Measurements from ENCODE around the gene MGAM2. TPM values are rescaled to one million over a fixed set of nuclear protein-coding genes. Genes with fewer than 3 reads are reported as not detected.
A peak's percentile ranks its signal among the peaks of the same experiment; 100 is the strongest.

MGAM2 gene
- total RNA-seq, 3 donors from 2014 or later (not counting 1 experiment from before 2014, with no cell fraction given), result 0.73 to 1.9 (median 1.1) TPM

GRCh38 chr7:142089035-142089434 is 22.5 kb upstream of the MGAM2 start:
- Mint-ChIP-seq H3K27ac (no peak overlapping the region), H3K27me3 (ENCODE audit: low read depth in 2 of 2) (no peaks in the 10 kb centered on the region), H3K4me1 (no peaks in the 10 kb centered on the region), H3K36me3 (peaks cover 5% of the 10 kb centered on the region), H3K4me3 (no peak overlapping the region), H3K9me3 (no peaks in the 10 kb centered on the region)
- Histone ChIP-seq H3K4me3 (ENCODE audit: low read length) (no peak overlapping the region), H3K27ac (ENCODE audit: low read length) (no peak overlapping the region), H3K36me3 (ENCODE audit: control insufficient read depth, insufficient read depth, low read length) (no peaks in the 10 kb centered on the region), H3K27me3 (ENCODE audit: control insufficient read depth, insufficient read depth, low read length) (no peaks in the 10 kb centered on the region), H3K4me1 (ENCODE audit: control insufficient read depth, insufficient read depth, low read length) (no peaks in the 10 kb centered on the region), H3K9me3 (ENCODE audit: control insufficient read depth, insufficient read depth, low read length) (no peaks in the 10 kb centered on the region)
- TF ChIP-seq, protein P1, sequence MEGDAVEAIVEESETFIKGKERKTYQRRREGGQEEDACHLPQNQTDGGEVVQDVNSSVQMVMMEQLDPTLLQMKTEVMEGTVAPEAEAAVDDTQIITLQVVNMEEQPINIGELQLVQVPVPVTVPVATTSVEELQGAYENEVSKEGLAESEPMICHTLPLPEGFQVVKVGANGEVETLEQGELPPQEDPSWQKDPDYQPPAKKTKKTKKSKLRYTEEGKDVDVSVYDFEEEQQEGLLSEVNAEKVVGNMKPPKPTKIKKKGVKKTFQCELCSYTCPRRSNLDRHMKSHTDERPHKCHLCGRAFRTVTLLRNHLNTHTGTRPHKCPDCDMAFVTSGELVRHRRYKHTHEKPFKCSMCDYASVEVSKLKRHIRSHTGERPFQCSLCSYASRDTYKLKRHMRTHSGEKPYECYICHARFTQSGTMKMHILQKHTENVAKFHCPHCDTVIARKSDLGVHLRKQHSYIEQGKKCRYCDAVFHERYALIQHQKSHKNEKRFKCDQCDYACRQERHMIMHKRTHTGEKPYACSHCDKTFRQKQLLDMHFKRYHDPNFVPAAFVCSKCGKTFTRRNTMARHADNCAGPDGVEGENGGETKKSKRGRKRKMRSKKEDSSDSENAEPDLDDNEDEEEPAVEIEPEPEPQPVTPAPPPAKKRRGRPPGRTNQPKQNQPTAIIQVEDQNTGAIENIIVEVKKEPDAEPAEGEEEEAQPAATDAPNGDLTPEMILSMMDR (IDR thresholded peaks at IDR 0.05), result no peak
- DNase-seq (no peak), ATAC-seq (no peak)
- 100% methylated on average over 1 of the region's 2 CpGs for WGBS (ENCODE audit: insufficient coverage)
- intact Hi-C loops (cut with micrococcal nuclease), result no loop called here

GRCh38 chr7:142091961-142092360 is 19.6 kb upstream of the MGAM2 start:
- 86% methylated on average over 2 of the region's 2 CpGs for WGBS (ENCODE audit: insufficient coverage)
- Mint-ChIP-seq H3K4me1 (peaks cover 0 to 5% of the 10 kb centered on the region in 2 donors), H3K27me3 (ENCODE audit: low read depth in 2 of 2) (no peaks in the 10 kb centered on the region), H3K36me3 (peaks cover 14% of the 10 kb centered on the region), H3K9me3 (no peaks in the 10 kb centered on the region), H3K27ac (no peak overlapping the region), H3K4me3 (no peak overlapping the region)
- TF ChIP-seq, protein P1 (IDR thresholded peaks at IDR 0.05), result no peak
- Histone ChIP-seq H3K27ac (ENCODE audit: low read length) (no peak overlapping the region), H3K4me1 (ENCODE audit: control insufficient read depth, insufficient read depth, low read length) (no peaks in the 10 kb centered on the region), H3K4me3 (ENCODE audit: low read length) (no peak overlapping the region), H3K36me3 (ENCODE audit: control insufficient read depth, insufficient read depth, low read length) (no peaks in the 10 kb centered on the region), H3K27me3 (ENCODE audit: control insufficient read depth, insufficient read depth, low read length) (no peaks in the 10 kb centered on the region), H3K9me3 (ENCODE audit: control insufficient read depth, insufficient read depth, low read length) (no peaks in the 10 kb centered on the region)
- intact Hi-C loops (cut with micrococcal nuclease), result no loop called here
- no peak for DNase-seq
- no peak for ATAC-seq

- TF ChIP-seq, protein P1 (IDR thresholded peaks at IDR 0.05), result no peak
- Mint-ChIP-seq H3K36me3 (peaks cover 14% of the 10 kb centered on the region), H3K4me1 (peaks cover 17 to 21% of the 10 kb centered on the region in 2 donors), H3K9me3 (no peaks in the 10 kb centered on the region), H3K27me3 (ENCODE audit: low read depth in 2 of 2) (no peaks in the 10 kb centered on the region), H3K27ac (no peak overlapping the region), H3K4me3 (no peak overlapping the region)
- Histone ChIP-seq H3K36me3 (ENCODE audit: control insufficient read depth, insufficient read depth, low read length) (no peaks in the 10 kb centered on the region), H3K4me1 (ENCODE audit: control insufficient read depth, insufficient read depth, low read length) (peaks cover 5% of the 10 kb centered on the region), H3K4me3 (ENCODE audit: low read length) (no peak overlapping the region), H3K27ac (ENCODE audit: low read length) (no peak overlapping the region), H3K27me3 (ENCODE audit: control insufficient read depth, insufficient read depth, low read length) (no peaks in the 10 kb centered on the region), H3K9me3 (ENCODE audit: control insufficient read depth, insufficient read depth, low read length) (no peaks in the 10 kb centered on the region)
- DNase-seq, result no peak
- ATAC-seq, result no peak
- intact Hi-C loops (cut with micrococcal nuclease), result no loop called here
- WGBS (ENCODE audit: insufficient coverage), result 84% methylated on average over 6 of the region's 6 CpGs
Measured at GRCh38 chr7:142094861-142095260, 16.7 kb upstream of the MGAM2 start.

DNA sequence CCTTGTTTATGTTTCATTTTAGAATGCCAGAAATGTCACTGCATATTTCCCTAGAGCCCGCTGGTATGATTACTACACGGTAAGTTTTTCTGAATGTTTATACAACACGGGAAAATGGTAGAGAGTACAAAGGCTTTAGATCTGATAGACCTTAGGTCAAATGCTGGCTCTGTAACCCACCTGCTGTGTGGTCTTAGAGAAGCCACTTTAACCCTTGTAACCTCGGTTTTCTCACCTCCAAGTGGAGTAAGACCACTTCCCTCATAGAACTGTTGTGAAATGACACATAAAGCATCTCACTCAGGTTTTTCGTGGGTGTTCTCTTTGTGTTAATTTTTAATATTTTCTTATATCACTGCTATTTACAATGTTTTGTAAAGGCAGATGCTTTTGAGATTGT is 13.9 kb upstream of the MGAM2 start:
- H3K9me3 ChIP-seq (ENCODE audit: control insufficient read depth, insufficient read depth, low read length), result no peaks in the 10 kb centered on the region
- Mint-ChIP-seq H3K36me3 (peaks cover 9% of the 10 kb centered on the region), H3K9me3 (no peaks in the 10 kb centered on the region), H3K27ac (peak overlapping the region; percentile 31 to 66), H3K4me3 (peak overlapping the region; percentile 50), H3K4me1 (peaks cover 27 to 29% of the 10 kb centered on the region in 2 donors), H3K27me3 (ENCODE audit: low read depth in 2 of 2) (no peaks in the 10 kb centered on the region)
- intact Hi-C loops (cut with micrococcal nuclease), result no loop called here
- peaks cover 5% of the 10 kb centered on the region for H3K4me1 ChIP-seq (ENCODE audit: control insufficient read depth, insufficient read depth, low read length)
- ATAC-seq (peak in 2 of 3 donors; percentile 21 to 62), DNase-seq (no peak)
- no peak overlapping the region for H3K4me3 ChIP-seq (ENCODE audit: low read length)
- TF ChIP-seq, protein P1 (IDR thresholded peaks at IDR 0.05), result no peak
- no peak overlapping the region for H3K27ac ChIP-seq (ENCODE audit: low read length)
- H3K36me3 ChIP-seq (ENCODE audit: control insufficient read depth, insufficient read depth, low read length), result no peaks in the 10 kb centered on the region
- no peaks in the 10 kb centered on the region for H3K27me3 ChIP-seq (ENCODE audit: control insufficient read depth, insufficient read depth, low read length)
- WGBS (ENCODE audit: insufficient coverage), result 51% methylated on average over 4 of the region's 5 CpGs
